WTC11 (cell line): ENCODE measurements around the gene KCND3. TPM values are rescaled to one million over a fixed set of nuclear protein-coding genes. Genes with fewer than 3 reads are reported as not detected.

Source experiments
- ATAC-seq: fragments of 200-7000 bp; cut with Tn5 transposase; 2 replicates; pipeline ENCODE4 v1.10.0; 2021; ENCODE audit warnings: mild to moderate bottlenecking, moderate library complexity
- CTCF ChIA-PET: fragments of 300-600 bp; sonication (Branson Sonifier 250); formaldehyde crosslinking; loops from one replicate; lab custom pipeline; 2021; ENCODE audit warnings: antibody characterized with exemption; lab: Charles Lee
- POLR2A ChIA-PET: fragments of 350-600 bp; sonication (Branson Sonifier 250); formaldehyde crosslinking; loops from one replicate; lab custom pipeline; 2021; ENCODE audit warnings: antibody characterized with exemption; lab: Charles Lee
- DNase-seq: peaks from one replicate; pipeline ENCODE4 v3.0.0; 2021; ENCODE audit warnings: low spot score
- H3K27ac Mint-ChIP-seq: 2 replicates; pipeline ENCODE4 v1.8.0; 2021; ENCODE audit warnings: mixed read lengths
- H3K27me3 Mint-ChIP-seq: 2 replicates; pipeline ENCODE4 v1.8.0; 2021; ENCODE audit warnings: low read depth, mild to moderate bottlenecking, moderate library complexity, mixed read lengths
- H3K36me3 Mint-ChIP-seq: 2 replicates; pipeline ENCODE4 v1.8.0; 2021; ENCODE audit warnings: mixed read lengths
- H3K4me1 Mint-ChIP-seq: 2 replicates; pipeline ENCODE4 v1.8.0; 2022; ENCODE audit warnings: mixed read lengths
- H3K4me3 Mint-ChIP-seq: 2 replicates; pipeline ENCODE4 v1.8.0; 2021; ENCODE audit warnings: mild to moderate bottlenecking, moderate library complexity, mixed read lengths
- H3K9me3 Mint-ChIP-seq: 2 replicates; pipeline ENCODE4 v1.8.0; 2021; ENCODE audit warnings: mixed read lengths
- CBFB ChIP-seq: sonication (generic); formaldehyde crosslinking; IDR thresholded peaks from 2 replicates; pipeline ENCODE4 v1.8.1; 2022; ENCODE audit warnings: mild to moderate bottlenecking, low read depth, missing genetic modification reagents
- CDX4 ChIP-seq: fragments of 250-450 bp; sonication (Bioruptor Pico); IDR thresholded peaks from 2 replicates; pipeline ENCODE4 v1.9.0; 2021; ENCODE audit warnings: moderate library complexity, mild to moderate bottlenecking, inconsistent platforms, borderline replicate concordance
- CREB1 ChIP-seq: sonication (generic); formaldehyde crosslinking; IDR thresholded peaks from 2 replicates; pipeline ENCODE4 v1.8.0; 2023; ENCODE audit warnings: mild to moderate bottlenecking, missing genetic modification reagents
- E2F1 ChIP-seq: sonication (generic); formaldehyde crosslinking; IDR thresholded peaks from 2 replicates; pipeline ENCODE4 v1.8.0; 2022; ENCODE audit warnings: mild to moderate bottlenecking, missing genetic modification reagents
- ELF4 ChIP-seq: sonication (generic); formaldehyde crosslinking; IDR thresholded peaks from 2 replicates; pipeline ENCODE4 v1.8.1; 2022; ENCODE audit warnings: low read depth, mild to moderate bottlenecking, moderate library complexity, missing genetic modification reagents
- EMX1 ChIP-seq: fragments of 250-450 bp; sonication (Bioruptor Pico); IDR thresholded peaks from 2 replicates; pipeline ENCODE4 v1.8.0; 2021; ENCODE audit warnings: mild to moderate bottlenecking
- FOXK1 ChIP-seq: sonication (generic); formaldehyde crosslinking; IDR thresholded peaks from 2 replicates; pipeline ENCODE4 v1.8.0; 2022; ENCODE audit warnings: mild to moderate bottlenecking, moderate library complexity, missing genetic modification reagents
- HMGA2 ChIP-seq: fragments of 250-450 bp; sonication (Bioruptor Pico); IDR thresholded peaks from 2 replicates; pipeline ENCODE4 v1.4.0; 2021; ENCODE audit warnings: mild to moderate bottlenecking, moderate library complexity
- IRF2 ChIP-seq: sonication (generic); formaldehyde crosslinking; IDR thresholded peaks from 2 replicates; pipeline ENCODE4 v1.8.0; 2022; ENCODE audit warnings: low read depth, missing genetic modification reagents, borderline replicate concordance
- NFATC4 ChIP-seq: fragments of 250-450 bp; sonication (Bioruptor Pico); IDR thresholded peaks from 2 replicates; pipeline ENCODE4 v1.9.0; 2021; ENCODE audit warnings: mild to moderate bottlenecking
- NR2C2 ChIP-seq: sonication (generic); formaldehyde crosslinking; IDR thresholded peaks from 2 replicates; pipeline ENCODE4 v1.8.0; 2022; ENCODE audit warnings: mild to moderate bottlenecking, missing genetic modification reagents
- NR3C1 ChIP-seq: sonication (generic); formaldehyde crosslinking; conservative IDR thresholded peaks from 2 replicates; pipeline ENCODE4 v1.8.1; 2023; ENCODE audit warnings: low read depth, mild to moderate bottlenecking, missing genetic modification reagents
- OVOL2 ChIP-seq: fragments of 250-450 bp; sonication (Bioruptor Pico); IDR thresholded peaks from 2 replicates; pipeline ENCODE4 v1.9.0; 2021; ENCODE audit warnings: mild to moderate bottlenecking, borderline replicate concordance
- RELA ChIP-seq: sonication (generic); formaldehyde crosslinking; IDR thresholded peaks from 2 replicates; pipeline ENCODE4 v1.8.1; 2022; ENCODE audit warnings: missing genetic modification reagents, mild to moderate bottlenecking, borderline replicate concordance
- SMAD4 ChIP-seq: sonication (generic); formaldehyde crosslinking; IDR thresholded peaks from 2 replicates; pipeline ENCODE4 v1.8.0; 2022; ENCODE audit warnings: mild to moderate bottlenecking, missing genetic modification reagents
- total RNA-seq: library from RNA; stranded (reverse); gene quantifications from 3 replicates; pipeline ENCODE4 v1.2.3, GENCODE V29; 2021
- TF ChIP-seq, protein P1 (sequence below): sonication (generic); formaldehyde crosslinking; IDR thresholded peaks from 2 replicates; pipeline ENCODE4 v1.8.1; 2023; ENCODE audit warnings: mild to moderate bottlenecking, missing genetic modification reagents, moderate library complexity
- TF ChIP-seq, protein P2 (sequence below): sonication (generic); formaldehyde crosslinking; IDR thresholded peaks from 2 replicates; pipeline ENCODE4 v1.8.1; 2022; ENCODE audit warnings: low read depth, mild to moderate bottlenecking, moderate library complexity, missing genetic modification reagents, borderline replicate concordance
- TF ChIP-seq, protein P3 (sequence below): fragments of 250-450 bp; sonication (Bioruptor Pico); conservative IDR thresholded peaks from 2 replicates; pipeline ENCODE4 v1.9.0; 2021; ENCODE audit warnings: mild to moderate bottlenecking

The KCND3 gene
- total RNA-seq, 1 experiment from 2014 or later, result 0.35 TPM

DNA sequence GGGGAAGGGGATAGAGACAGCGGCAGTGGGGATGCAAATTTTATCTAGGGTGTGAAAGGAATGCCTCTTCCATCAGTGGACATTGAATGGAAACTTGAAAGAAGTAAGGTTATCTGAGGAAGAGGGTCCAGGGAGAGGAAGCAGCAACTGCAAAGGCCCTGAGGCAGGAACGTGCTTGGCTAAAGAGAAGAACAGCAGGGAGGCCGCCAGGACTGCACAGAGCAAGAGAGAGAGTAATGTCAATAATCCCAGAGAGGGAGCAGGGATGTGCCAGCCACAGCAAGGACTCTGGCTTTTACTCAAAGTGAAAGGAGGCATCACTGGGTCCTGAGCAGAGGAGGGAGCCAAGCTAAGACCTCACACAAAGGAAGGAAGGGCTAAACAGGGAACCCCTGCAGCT lies 50.9 kb downstream of the KCND3 start:
- Mint-ChIP-seq H3K27ac (no peak overlapping the region), H3K27me3 (no peaks in the 10 kb centered on the region), H3K4me3 (no peak overlapping the region), H3K36me3 (no peaks in the 10 kb centered on the region), H3K9me3 (peaks cover 3% of the 10 kb centered on the region), H3K4me1 (peaks cover 13% of the 10 kb centered on the region)
- POLR2A ChIA-PET, result no interaction called here
- ATAC-seq, result no peak
- TF ChIP-seq NR2C2 (CRISPR knock-in tag) (no peak), RELA (CRISPR knock-in tag) (no peak), CBFB (CRISPR knock-in tag) (no peak), SMAD4 (CRISPR knock-in tag) (no peak), CDX4 (CRISPR knock-in tag) (no peak), OVOL2 (CRISPR knock-in tag) (no peak), NR3C1 (CRISPR knock-in tag) (no peak), NFATC4 (CRISPR knock-in tag) (no peak), EMX1 (CRISPR knock-in tag) (no peak), CREB1 (CRISPR knock-in tag) (no peak), E2F1 (no peak), HMGA2 (no peak)
- TF ChIP-seq, protein P1, sequence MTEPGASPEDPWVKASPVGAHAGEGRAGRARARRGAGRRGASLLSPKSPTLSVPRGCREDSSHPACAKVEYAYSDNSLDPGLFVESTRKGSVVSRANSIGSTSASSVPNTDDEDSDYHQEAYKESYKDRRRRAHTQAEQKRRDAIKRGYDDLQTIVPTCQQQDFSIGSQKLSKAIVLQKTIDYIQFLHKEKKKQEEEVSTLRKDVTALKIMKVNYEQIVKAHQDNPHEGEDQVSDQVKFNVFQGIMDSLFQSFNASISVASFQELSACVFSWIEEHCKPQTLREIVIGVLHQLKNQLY (CRISPR knock-in tag), result no peak
- no peak for DNase-seq
- CTCF ChIA-PET, result no interaction called here

GRCh38 chr1:111938123-111938522 lies 51.3 kb downstream of the KCND3 start:
- no peak for DNase-seq
- Mint-ChIP-seq H3K27me3 (no peaks in the 10 kb centered on the region), H3K4me3 (no peak overlapping the region), H3K27ac (no peak overlapping the region), H3K36me3 (no peaks in the 10 kb centered on the region), H3K9me3 (peaks cover 3% of the 10 kb centered on the region), H3K4me1 (peaks cover 13% of the 10 kb centered on the region)
- ChIA-PET CTCF (no interaction called here), POLR2A (no interaction called here)
- ATAC-seq, result no peak
- TF ChIP-seq IRF2 (CRISPR knock-in tag) (no peak), FOXK1 (CRISPR knock-in tag) (no peak), CBFB (CRISPR knock-in tag) (no peak), NR3C1 (CRISPR knock-in tag) (no peak), ELF4 (no peak)
- TF ChIP-seq, protein P2, sequence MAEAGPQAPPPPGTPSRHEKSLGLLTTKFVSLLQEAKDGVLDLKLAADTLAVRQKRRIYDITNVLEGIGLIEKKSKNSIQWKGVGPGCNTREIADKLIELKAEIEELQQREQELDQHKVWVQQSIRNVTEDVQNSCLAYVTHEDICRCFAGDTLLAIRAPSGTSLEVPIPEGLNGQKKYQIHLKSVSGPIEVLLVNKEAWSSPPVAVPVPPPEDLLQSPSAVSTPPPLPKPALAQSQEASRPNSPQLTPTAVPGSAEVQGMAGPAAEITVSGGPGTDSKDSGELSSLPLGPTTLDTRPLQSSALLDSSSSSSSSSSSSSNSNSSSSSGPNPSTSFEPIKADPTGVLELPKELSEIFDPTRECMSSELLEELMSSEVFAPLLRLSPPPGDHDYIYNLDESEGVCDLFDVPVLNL (CRISPR knock-in tag), result no peak
- TF ChIP-seq, protein P3, sequence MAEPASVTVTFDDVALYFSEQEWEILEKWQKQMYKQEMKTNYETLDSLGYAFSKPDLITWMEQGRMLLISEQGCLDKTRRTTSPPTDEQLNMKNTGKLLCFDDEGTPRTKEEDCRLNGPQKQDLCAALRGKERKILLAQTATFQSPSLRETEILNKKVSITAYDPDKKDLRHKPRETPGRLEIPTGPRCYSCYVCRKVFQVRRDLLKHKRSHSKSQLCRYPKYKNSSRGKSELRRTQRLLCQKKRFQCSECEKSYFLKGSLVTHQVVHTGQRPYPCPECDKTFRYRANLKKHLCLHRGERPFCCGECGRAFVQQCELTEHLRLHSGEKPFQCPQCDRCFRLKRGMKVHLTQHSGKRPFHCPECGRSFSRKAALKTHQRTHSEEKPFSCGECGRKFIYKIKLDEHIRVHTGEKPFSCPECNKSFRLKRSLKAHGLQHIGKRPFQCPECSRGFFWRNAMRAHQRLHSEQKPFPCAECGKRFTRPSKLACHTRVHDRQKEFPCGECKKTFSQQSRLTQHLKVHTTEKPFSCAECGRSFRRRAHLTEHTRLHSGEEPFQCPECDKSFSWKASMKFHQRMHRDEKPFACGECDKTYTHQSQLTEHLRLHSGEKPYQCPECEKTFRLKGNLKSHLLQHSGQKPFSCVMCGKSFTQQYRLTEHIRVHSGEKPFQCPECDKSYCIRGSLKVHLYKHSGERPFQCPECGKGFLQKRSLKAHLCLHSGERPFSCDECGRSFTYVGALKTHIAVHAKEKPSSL (CRISPR knock-in tag), result no peak
